Mesendoderm (in vitro differentiated cells): ENCODE results near the gene ADARB2.

Experiments
- DNase-seq: peaks from one replicate; pipeline ENCODE4 v3.0.0; 2013
- H2AK5ac ChIP-seq: 2 replicates; pipeline ENCODE4 v1.6.1; 2013; ENCODE audit warnings: low read length, inconsistent platforms
- H2BK120ac ChIP-seq: 2 replicates; pipeline ENCODE4 v1.6.1; 2013; ENCODE audit warnings: low read depth, mild to moderate bottlenecking, low read length, moderate library complexity, mixed read lengths
- H2BK15ac ChIP-seq: replicated peaks from 2 replicates; pipeline ENCODE4 v1.6.1; 2013; ENCODE audit warnings: low read depth, mild to moderate bottlenecking, moderate library complexity
- H2BK5ac ChIP-seq: 2 replicates; pipeline ENCODE4 v1.6.1; 2013; ENCODE audit warnings: low read length, inconsistent platforms
- H3K18ac ChIP-seq: 2 replicates; pipeline ENCODE4 v1.6.1; 2013; ENCODE audit warnings: mild to moderate bottlenecking, low read length, mixed read lengths
- H3K23ac ChIP-seq: one replicate; pipeline ENCODE4 v1.6.1; 2013; ENCODE audit warnings: low read length
- H3K27ac ChIP-seq: 2 replicates; pipeline ENCODE4 v1.5.1; 2013; ENCODE audit warnings: low read depth, mild to moderate bottlenecking, inconsistent platforms, low read length, moderate library complexity
- H3K27me3 ChIP-seq: 2 replicates; pipeline ENCODE4 v1.6.1; 2013; ENCODE audit warnings: low read length, control low read depth, mild to moderate bottlenecking, inconsistent platforms; ENCODE audit not compliant: insufficient read depth, poor library complexity
- H3K36me3 ChIP-seq: 2 replicates; pipeline ENCODE4 v1.6.1; 2013; ENCODE audit warnings: low read length, inconsistent platforms; ENCODE audit not compliant: control insufficient read depth, insufficient read depth
- H3K4ac ChIP-seq: one replicate; pipeline ENCODE4 v1.6.1; 2013; ENCODE audit warnings: low read depth, mild to moderate bottlenecking, low read length, moderate library complexity
- H3K4me1 ChIP-seq: 2 replicates; pipeline ENCODE4 v1.6.1; 2013; ENCODE audit warnings: low read depth, low read length, inconsistent platforms; ENCODE audit not compliant: control insufficient read depth
- H3K4me2 ChIP-seq: 2 replicates; pipeline ENCODE4 v1.6.1; 2013; ENCODE audit warnings: low read length
- H3K4me3 ChIP-seq: 2 replicates; pipeline ENCODE4 v1.5.1; 2013; ENCODE audit warnings: mild to moderate bottlenecking, low read length
- H3K56ac ChIP-seq: one replicate; pipeline ENCODE4 v1.6.1; 2013; ENCODE audit warnings: low read length
- H3K79me1 ChIP-seq: 2 replicates; pipeline ENCODE4 v1.6.1; 2013; ENCODE audit warnings: low read length, inconsistent platforms
- H3K79me2 ChIP-seq: 2 replicates; pipeline ENCODE4 v1.6.1; 2013; ENCODE audit warnings: mild to moderate bottlenecking, low read length; ENCODE audit not compliant: control insufficient read depth, insufficient read depth
- H3K9ac ChIP-seq: 2 replicates; pipeline ENCODE4 v1.6.1; 2013; ENCODE audit warnings: low read length, inconsistent platforms
- H4K5ac ChIP-seq: one replicate; pipeline ENCODE4 v1.6.1; 2013; ENCODE audit warnings: low read length
- H4K8ac ChIP-seq: one replicate; pipeline ENCODE4 v1.6.1; 2013; ENCODE audit warnings: low read depth, mild to moderate bottlenecking, control low read depth, low read length, moderate library complexity
- WGBS: extraction: QIAGEN DNeasy Blood & Tissue Kit; methylation state at CpG from one replicate; pipeline ENCODE4 v1.1.7; 2013; ENCODE audit warnings: low lambda C conversion rate, missing lambda C conversion rate; ENCODE audit not compliant: insufficient coverage; ENCODE audit errors: extremely low coverage; 5-methylcytosine and 5-hydroxymethylcytosine counted together

The ADARB2 gene

DNA sequence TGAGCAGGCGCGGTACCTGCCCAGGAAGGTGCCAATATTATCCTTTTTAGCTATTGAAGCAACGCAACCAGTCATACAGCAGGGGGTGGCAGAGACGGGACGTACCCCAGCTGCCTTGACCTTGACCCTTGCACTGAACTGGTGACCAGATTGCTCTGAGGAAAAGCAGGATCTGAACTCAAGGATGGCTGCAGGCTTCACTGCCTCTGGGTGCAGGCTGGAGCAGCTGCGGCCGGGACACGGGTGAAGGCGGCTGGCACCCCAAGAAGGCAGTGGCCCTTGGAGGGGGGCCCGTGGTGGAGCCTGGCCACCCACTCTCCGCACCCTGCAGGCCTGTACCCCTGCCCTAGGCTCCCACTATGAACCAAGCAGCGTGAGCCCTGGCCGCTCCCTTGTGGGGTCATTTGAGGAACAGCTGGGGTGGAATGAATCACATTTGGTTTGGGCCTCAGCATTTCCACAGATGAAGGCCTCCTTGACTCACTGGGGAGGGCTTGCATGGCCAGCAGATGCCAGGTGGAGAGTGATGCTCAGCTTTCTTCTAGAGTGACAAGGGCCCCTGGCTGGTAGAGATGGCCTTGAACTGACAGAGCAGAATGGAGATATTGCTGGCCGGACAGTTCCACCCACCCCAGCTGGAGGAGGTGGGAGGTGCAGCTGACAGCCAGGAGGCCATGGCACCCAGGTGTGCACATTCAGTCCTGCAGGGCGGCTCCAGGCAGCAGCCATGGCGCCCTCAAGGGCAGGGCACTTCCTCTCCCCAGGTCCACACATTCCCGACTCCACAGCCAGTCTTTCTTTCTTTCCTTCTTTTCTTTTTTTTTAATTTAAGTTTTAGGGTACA is 462.4 kb downstream of the ADARB2 start:
- no peak for DNase-seq
- Histone ChIP-seq H4K5ac (no peak overlapping the region), H2BK5ac (no peak overlapping the region), H3K9ac (no peak overlapping the region), H4K8ac (no peak overlapping the region), H2BK120ac (no peak overlapping the region), H2AK5ac (no peak overlapping the region), H3K79me2 (no peaks in the 10 kb centered on the region), H3K4me2 (no peak overlapping the region), H3K23ac (no peak overlapping the region), H3K4ac (no peak overlapping the region), H3K4me1 (no peaks in the 10 kb centered on the region), H3K27ac (no peak overlapping the region), H3K36me3 (no peaks in the 10 kb centered on the region), H3K27me3 (no peaks in the 10 kb centered on the region), H3K79me1 (no peaks in the 10 kb centered on the region), H3K18ac (no peak overlapping the region), H2BK15ac (no peak overlapping the region), H3K4me3 (no peak overlapping the region), H3K56ac (no peak overlapping the region)
- no CpG with 5 or more reads among the region's 17 CpGs for WGBS

GRCh38 chr10:1274111-1274661 is 463.1 kb downstream of the ADARB2 start:
- H2AK5ac ChIP-seq: no peak overlapping the region
- H3K27me3 ChIP-seq: no peaks in the 10 kb centered on the region
- H3K27ac ChIP-seq: no peak overlapping the region
- no peak overlapping the region for H2BK120ac ChIP-seq
- H2BK5ac ChIP-seq: no peak overlapping the region
- no peaks in the 10 kb centered on the region for H3K79me1 ChIP-seq
- no peak overlapping the region for H4K5ac ChIP-seq
- H3K79me2 ChIP-seq: no peaks in the 10 kb centered on the region
- H3K4me3 ChIP-seq: no peak overlapping the region
- H4K8ac ChIP-seq: no peak overlapping the region
- H3K9ac ChIP-seq: no peak overlapping the region
- H3K56ac ChIP-seq: no peak overlapping the region
- no CpG with 5 or more reads among the region's 13 CpGs for WGBS
- H3K4ac ChIP-seq: no peak overlapping the region
- no peaks in the 10 kb centered on the region for H3K4me1 ChIP-seq
- no peak for DNase-seq
- no peak overlapping the region for H3K18ac ChIP-seq
- no peak overlapping the region for H3K23ac ChIP-seq
- H3K4me2 ChIP-seq: no peak overlapping the region
- H2BK15ac ChIP-seq: no peak overlapping the region
- H3K36me3 ChIP-seq: no peaks in the 10 kb centered on the region

GRCh38 chr10:1273372-1274105 is 463.8 kb downstream of the ADARB2 start:
- Histone ChIP-seq H3K18ac (no peak overlapping the region), H3K27me3 (no peaks in the 10 kb centered on the region), H3K36me3 (no peaks in the 10 kb centered on the region), H4K8ac (no peak overlapping the region), H3K4ac (no peak overlapping the region), H2AK5ac (no peak overlapping the region), H3K4me2 (no peak overlapping the region), H3K4me1 (no peaks in the 10 kb centered on the region), H3K56ac (no peak overlapping the region), H3K4me3 (no peak overlapping the region), H3K9ac (no peak overlapping the region), H2BK5ac (no peak overlapping the region), H4K5ac (no peak overlapping the region), H3K79me2 (no peaks in the 10 kb centered on the region), H2BK120ac (no peak overlapping the region), H3K79me1 (no peaks in the 10 kb centered on the region), H3K27ac (no peak overlapping the region), H2BK15ac (no peak overlapping the region), H3K23ac (no peak overlapping the region)
- WGBS: no CpG with 5 or more reads among the region's 19 CpGs
- no peak for DNase-seq

DNA sequence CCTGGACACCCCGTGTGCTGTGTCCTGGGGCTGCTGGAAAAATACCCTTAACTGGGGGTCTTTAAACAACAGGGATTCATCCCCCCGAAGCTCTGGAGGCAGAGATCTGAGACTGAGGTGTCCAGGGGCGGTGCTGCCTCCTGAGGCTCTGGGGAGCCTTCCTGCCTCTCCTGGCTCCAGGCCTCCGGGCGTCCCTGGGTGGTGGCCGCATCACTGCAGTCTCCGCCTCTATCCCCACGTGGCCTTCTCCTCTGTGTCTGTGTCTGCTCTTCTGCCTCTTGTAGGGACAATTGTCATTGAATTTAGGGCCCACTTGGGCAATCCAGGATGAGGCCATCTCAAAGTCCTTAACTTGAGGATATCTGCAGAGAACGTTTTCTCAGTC is 464.6 kb downstream of the ADARB2 start:
- Histone ChIP-seq H3K79me1 (no peaks in the 10 kb centered on the region), H2BK5ac (no peak overlapping the region), H3K4me2 (no peak overlapping the region), H3K4me3 (no peak overlapping the region), H3K36me3 (no peaks in the 10 kb centered on the region), H3K27me3 (no peaks in the 10 kb centered on the region), H3K27ac (no peak overlapping the region), H3K4ac (no peak overlapping the region), H2AK5ac (no peak overlapping the region), H3K56ac (no peak overlapping the region), H4K8ac (no peak overlapping the region), H2BK15ac (no peak overlapping the region), H3K79me2 (no peaks in the 10 kb centered on the region), H2BK120ac (no peak overlapping the region), H3K9ac (no peak overlapping the region), H3K18ac (no peak overlapping the region), H3K4me1 (no peaks in the 10 kb centered on the region), H3K23ac (no peak overlapping the region), H4K5ac (no peak overlapping the region)
- no peak for DNase-seq
- no CpG with 5 or more reads among the region's 9 CpGs for WGBS

GRCh38 chr10:1272079-1272776 is 465.1 kb downstream of the ADARB2 start:
- Histone ChIP-seq H3K36me3 (no peaks in the 10 kb centered on the region), H3K4ac (no peak overlapping the region), H3K23ac (no peak overlapping the region), H2BK15ac (no peak overlapping the region), H3K56ac (no peak overlapping the region), H4K8ac (no peak overlapping the region), H2BK120ac (no peak overlapping the region), H3K18ac (no peak overlapping the region), H3K79me1 (no peaks in the 10 kb centered on the region), H3K27ac (no peak overlapping the region), H2BK5ac (no peak overlapping the region), H4K5ac (no peak overlapping the region), H3K4me2 (no peak overlapping the region), H3K9ac (no peak overlapping the region), H3K4me3 (no peak overlapping the region), H2AK5ac (no peak overlapping the region), H3K27me3 (no peaks in the 10 kb centered on the region), H3K79me2 (no peaks in the 10 kb centered on the region), H3K4me1 (no peaks in the 10 kb centered on the region)
- no peak for DNase-seq
- WGBS: no CpG with 5 or more reads among the region's 12 CpGs
